ENCODE measurements around the gene DLX6.

DLX6 gene

DNA sequence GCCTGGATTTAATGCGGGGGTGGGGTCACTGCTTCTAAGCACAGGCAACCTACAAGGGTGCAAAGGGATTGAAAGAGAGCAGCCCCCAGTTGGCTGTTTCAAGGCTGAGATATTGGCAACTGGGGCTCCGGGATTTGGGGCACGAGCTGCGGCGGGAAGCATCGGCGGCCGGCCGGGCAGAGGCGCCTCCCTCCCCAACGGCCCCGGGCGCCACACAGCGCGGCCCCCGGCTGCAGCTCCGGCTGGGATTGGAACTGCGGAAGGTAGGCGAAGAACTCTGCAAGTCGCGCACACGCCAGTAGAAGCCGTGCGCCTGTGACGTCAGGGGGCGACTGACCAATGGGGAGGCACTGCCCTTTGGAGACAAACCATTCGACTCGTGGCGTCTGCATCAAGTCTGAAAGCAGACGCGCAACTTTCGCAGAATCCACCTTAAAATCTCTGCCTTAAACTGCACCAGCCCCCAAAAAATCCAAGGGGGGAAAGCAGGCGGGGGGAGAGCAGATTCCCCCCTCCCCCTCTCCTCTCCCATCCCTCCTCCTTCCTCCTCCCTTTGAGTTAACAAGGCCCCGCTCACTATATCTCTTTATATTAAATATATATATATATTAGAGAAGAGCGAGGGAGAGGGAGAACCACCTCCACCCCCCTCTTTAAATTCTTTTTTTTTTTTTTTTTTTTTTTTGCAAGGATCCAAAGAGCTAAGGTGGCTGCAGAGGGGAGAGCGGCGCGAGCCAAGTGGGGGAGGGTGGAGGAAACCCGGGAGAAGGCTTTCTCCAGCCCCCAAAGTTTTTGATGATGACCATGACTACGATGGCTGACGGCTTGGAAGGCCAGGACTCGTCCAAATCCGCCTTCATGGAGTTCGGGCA, at the start of gene DLX6:
Gene DLX6, plus strand, starts transcription at position 371 of the 872 bp plus-strand sequence. Its CDS starts 425 bp downstream, at position 796.
- DNase-seq: no peak

DNA sequence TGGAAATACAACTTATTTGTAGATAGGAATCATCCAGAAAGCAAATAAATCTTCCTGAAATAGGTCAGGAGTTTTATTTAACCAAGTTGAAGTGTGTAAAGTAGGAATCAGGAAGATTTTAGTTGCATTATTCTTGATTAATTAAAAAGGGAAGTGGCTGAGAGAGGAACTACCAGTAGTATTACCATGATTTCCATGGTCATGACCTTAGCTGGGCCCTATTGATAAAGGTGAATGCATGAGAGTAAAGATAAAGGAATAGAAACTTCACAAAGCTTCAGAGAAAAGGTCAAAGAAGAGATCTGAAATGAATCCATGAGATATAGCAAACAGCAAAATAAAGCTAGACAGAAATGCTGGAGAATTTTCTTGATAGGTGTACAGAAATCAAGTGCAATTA, 46.2 kb upstream of the DLX6 start:
- DNase-seq: no peak

DNA sequence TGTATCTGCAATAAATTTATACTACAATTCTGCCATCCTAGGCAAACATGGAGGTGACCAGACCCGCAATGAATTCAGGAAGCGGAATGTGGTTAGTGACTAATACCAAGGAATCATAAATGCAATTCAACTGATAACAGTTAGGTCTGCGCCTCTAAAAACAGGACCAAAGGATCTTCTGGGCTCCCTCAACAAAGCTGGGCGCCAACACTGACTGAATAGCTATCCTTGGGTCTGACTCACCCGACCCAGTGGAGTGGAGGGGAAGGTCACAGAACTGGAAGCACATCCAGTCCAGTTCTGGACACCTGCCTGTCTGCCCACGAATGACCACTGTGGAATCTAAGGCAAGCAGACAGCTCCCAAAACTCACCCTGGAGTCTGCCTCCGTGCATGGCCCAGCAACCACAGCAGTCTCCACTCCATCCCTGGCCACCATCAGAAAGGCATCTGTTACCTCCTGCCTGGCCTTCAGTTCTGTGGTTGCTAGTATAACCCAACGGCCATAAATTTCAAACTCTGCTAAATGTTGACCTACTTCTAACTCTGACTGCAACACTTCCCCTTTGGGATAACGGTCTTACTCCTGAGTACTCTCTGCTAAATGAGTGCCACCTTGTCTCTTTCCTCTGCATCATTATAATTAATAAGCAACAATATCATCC, 43.0 kb upstream of the DLX6 start:
- DNase-seq: no peak

DNA sequence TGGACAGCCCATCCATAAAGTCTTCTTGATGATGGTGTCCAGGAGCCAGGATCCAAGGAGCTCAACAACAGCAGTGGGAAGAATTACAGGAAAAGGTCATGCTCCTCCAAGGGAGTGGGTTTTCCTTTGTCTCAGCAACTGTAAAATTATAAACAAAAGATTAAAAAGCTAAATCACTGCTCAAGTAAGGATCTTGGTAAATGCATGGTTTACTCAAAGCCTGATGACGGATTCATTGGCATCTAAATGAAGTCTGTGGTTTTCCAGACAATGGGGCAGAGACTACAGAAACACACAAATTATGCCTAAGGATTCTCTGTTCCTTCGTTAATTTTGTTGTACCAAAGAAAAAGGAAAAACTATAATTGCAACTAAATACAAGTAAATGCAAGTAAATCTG, 36.4 kb upstream of the DLX6 start:
- DNase-seq: no peak

DNA sequence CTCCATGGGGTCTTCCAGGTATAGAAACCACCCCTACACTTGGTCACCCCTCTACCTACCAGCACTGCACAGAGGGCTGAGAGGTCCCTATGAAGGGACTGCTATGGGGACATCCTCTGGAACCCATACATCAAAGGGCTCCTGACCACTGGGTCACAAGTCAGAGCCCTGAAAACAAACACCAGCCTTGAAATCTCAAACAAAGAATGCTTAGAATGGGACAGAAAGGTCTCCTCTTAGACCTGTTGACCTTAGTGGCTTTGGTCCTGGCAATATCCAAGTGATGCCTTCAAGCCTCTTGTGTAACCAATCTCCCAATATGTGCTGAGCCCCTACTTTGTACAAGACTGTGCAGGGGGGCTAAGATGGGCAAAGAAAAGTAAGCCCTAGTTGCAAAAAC, 34.6 kb upstream of the DLX6 start:
- DNase-seq: no peak

DNA sequence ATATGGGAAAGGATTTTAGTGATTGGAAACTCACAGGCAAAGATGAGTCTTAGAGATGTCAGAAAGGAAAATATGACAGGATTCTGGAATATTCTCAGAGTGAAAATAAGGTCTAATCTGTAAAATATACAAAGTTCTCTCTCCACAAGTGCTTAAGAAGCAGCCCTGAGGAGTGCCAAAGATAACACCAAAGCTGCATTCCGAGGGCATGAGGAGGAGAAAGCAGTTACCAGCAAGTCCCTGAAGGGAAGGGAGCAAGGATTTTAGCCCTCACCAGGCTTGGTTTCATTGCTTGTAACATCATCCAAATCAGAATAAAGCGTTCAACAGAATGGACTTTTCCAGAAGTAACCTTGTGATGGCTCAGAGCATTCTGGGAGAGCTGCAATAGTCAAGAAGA, 31.4 kb upstream of the DLX6 start:
- no peak for DNase-seq

DNA sequence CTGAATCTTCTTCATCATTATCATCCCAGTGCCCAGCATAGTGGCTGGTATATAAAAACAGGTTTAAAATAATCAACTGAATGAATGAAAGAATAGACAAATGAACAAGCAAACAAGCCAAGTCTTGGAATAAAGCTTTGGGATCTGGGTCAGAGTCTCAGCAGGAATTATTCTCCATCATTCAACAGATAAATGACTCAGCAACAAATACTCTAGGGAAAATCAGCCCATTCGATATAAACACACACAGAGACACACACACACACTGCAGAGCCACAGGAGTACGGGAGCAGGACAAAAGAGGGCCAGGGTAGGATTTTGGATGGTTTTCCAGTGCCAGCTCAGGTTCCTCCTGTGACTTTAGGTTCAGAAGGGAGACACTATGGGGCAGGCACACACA, 29.2 kb upstream of the DLX6 start:
- DNase-seq: no peak

DNA sequence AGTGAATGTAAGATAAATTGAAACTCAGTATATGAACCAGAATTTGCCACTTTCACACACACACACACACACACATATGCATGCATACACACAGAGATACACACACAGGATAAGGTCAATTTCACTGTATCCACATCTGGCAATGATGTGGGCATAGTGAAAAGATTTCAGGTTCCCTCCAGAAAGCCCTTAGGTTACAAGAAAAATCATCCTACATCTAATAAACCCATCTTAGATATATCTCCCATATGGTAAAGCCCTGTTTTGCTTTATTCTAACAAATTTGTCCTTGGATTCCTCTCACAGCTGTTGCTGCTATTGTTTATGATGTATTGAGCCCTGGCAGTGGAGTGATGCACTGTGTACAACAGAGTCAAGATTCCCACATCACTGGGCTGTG, 27.9 kb upstream of the DLX6 start:
- no peak for DNase-seq

DNA sequence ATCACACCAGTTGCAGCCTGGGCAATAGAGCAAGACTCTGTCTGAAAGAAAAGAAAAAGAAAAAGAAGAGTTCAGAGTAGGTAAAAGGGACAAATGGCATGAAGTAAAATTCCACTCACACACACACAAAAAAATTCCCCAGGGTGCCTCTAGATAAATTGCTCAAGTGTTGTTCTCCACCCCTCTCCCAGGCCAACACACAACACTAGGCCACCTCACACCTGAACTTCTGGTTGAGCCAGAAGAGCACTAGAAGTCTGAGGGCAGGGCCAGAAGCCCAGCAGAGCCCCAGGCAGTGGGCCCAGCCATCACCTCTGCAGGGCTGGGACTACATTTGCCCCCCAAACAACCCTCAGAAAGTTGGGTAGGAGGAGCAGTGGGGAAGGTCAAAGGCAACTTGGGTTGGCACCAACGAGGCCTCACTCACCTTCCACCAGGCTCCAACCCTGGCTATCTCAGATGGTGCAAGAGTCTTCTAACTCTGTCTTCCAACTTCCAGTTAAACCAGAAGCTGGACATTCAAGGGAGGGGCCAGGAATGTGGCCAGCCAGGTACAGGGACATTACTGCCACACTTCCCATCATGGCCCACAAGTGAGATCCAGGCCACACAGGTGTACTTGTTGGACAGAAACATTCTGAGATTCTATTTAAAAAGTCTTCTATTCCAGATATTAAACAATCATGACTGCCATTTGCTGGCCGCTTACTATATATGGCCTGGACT, 25.6 kb upstream of the DLX6 start:
- no peak for DNase-seq

DNA sequence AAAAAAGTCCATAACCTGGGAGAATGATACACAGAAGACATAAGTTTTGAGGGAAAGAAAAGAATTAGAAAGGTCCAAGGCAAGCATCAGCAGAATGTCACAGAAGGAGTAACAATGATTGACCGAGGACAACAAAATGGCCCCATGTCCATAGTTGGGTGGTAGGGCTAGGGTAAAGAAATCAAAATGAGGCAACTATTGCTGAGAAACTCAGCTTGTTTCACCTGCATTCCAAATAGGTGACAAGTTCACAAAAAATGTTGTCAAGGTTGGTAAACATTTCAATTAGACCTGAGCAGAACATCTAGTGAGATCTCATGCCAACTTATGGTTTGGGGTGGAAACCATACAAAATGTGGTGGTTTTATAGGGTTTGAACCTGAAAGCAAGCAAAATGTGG, 22.8 kb upstream of the DLX6 start:
- no peak for DNase-seq

DNA sequence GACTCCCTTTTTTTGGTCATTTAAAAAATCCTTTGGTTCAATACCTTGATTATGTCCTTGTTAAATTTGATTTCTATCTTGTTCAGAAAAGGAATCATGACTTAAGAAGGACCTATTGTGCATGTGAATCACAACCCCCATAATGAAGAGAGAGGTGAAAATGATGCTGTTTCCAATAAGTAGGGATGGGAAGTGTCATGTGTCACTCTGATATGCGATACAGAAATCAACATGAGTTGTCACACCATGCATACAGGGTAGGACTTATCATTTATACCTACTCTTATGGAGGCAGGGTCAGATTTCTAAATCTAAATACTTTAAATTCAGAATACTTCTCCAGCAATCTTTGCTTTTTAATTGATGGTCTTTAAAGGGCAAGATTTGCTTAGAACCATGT, 19.4 kb upstream of the DLX6 start:
- DNase-seq: no peak

DNA sequence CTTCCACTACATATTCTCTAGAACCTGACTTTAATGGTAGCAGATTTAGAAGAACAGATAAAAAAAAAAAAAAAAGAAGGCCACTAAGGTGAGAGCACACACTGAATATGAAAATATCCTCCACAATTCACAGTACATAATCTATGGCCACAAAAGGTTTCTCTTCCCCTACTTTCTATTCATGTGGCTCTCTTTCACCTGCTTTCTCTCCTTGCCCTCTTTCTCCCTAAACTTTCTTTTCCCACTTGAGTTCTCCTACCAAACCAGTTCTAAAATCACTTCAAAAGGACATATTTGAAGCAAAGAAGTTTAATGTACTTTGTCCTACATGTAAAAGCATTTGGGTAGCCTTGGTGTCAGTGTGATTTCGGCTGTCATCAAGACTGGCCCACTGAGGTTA, 18.5 kb upstream of the DLX6 start:
- no peak for DNase-seq

DNA sequence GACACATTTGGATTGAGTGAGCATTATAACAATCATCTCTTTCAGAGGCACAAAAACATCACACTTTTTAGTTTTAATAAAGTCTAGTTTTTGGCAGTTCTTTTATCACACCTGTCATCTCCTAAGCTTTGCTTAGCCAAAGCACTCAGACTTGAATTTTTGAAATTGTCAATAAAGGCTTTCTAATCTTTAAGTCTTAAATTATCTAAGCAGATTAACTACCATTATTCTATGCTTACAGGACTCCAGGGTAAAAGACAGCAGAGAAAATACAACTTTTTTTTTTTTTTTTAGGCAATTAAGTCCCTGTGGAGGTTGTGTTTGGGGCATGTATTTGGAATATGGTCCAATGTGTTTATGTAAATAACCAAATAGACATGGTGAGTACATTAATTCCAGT, 17.6 kb upstream of the DLX6 start:
- no peak for DNase-seq

DNA sequence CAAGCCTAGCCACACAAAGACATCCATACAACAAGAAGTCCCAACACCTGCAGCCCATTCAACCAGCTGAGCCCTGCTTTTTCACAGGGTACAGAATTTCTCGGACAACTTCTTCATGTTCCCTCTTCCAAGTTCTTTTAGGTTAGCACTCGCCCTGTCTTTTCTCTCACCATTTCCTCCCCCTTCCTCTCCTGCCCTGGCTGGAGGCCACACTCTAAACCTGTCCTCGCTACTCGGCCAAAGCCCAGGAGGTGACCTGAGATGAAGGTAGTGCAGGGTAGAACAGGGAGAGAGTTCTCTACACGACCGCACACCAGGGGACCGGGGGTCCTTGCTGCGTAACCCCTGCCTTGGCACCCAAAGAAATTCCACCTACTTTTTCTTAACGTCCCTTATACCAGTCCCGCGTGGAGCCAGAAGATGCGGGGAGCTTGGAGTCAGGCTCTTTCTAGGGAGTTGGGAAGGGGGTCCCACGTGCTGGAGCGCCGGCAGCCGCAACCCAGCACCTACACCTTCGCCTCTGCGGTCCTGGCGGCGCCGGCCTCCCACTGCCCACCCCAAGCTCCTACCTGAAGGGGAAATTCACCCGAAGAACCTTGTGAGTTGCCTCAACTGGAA, 16.0 kb upstream of the DLX6 start:
- no peak for DNase-seq

DNA sequence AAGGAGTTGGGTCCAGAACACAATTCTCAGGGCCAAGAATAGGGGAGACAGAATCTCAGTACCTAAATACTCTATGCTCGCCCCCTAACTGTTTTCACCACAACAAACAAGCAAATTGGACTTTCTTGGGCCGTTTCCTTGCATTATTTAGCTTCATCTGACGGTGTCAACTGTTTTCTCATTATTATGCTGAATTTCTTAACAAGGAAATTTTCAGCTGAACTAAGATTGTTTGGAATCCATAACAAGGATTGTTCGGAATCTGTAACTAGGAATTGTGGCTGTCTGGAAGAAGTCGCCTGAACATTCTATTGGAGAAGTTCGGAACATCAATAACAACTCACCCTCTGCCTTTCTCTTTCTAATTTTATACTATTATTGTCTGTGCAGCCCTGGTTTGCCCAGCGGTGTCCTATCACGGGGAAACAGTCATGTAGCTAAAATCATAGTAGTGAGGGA, 15.5 kb upstream of the DLX6 start:
- no peak for DNase-seq

DNA sequence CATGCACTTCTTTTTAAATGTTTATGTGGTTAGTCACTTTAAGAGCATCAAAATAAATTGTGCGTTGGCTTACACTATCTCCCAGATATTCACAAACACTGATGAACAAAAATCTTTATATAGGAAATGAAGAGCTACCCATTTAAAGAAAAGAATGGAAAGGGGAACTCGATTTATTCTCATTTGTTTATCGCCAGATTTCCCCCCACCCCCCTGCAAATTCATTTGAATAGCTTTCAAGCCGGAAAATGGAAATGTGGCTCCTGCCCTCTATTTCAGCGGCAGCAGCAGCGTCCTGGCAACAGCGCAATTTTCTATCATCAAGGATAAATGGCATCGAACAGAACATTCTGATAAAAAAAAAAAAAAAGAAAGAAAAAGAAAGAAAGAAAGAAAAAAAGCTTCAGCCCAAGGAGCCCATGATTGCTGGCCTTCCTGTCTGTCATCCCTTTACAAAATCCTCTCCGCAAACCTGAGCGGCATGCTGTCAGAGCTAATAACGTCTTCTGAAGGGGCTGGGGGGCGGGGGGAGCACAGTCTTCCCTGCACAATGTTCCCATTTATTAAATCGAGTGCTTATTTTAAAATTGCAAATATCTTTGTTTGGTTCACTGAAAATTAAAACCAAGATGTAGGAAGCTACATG, 13.7 kb upstream of the DLX6 start:
- no peak for DNase-seq

DNA sequence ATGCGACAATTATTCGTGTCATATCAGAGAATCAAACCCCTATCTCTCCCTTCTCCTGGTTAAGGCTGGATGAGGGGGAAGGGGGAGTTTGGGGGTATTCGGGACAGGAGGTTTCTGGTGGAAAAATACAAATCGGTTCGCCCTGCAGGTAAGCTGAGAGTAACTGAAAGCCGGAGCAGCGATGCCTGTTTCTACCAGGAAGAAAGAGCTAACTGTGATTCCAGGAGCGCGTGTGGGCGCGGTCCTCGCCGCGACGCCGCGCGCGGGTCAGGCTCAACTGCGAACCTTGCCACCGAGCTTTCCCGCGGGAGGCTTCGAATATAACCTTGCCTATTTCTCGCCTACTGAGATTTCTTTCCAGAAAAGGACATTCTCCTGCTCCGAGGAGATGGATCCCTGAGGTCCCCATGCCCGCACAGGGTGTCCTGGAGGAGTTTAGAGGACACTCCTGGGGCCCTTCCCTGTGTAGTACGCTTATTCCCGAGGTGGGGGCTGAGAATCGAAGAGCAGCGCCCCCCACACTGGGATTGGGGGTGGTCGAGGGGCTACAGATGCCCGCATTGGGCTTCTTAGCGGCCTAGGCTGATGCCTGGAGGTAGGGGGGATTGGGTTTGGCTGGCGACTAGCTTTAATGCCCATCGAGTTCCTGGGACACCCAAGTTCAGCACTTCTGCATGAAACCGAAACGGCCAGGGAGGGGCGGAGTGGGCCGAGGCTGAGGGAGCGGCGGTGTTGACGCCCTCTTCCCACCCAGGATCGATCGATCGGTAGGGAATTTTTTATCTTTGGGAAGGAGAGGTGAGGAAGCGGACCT, 13.0 kb upstream of the DLX6 start:
- DNase-seq: no peak

DNA sequence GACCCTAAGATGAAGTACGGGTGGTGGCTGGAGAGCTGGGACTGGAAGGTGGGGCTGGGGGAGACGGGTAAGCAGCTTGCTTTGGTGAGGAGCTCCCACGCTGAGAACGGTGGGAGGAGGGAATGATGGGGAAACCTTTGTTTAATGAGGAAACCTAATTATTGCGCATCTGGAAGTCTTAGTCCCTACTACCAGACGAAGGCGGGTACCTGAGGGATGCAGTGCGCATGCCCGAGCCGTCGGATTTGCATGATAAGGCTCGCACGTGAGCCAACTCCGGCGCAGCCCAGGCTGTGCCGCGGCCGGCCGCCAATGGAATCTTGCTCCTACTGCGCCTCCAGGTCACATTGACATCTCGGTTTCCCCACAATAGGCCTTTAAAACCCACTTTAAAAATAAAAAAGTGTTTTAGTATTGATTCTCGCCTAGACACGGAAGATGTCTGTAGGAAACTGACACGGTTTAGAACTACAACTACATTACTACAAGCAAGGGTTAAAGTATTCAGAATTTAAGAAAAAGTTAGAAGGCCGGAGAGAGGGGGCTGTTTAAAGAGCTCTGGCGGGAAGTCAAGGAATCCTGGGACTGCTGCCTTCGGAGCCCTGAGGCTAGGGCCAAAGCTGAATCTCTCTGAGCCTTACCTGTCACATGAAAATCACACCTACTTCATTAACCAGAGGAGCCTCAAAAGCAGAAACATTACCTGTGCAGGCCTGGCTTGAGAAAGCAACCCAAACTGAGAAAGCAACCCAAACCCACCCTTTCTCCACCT, 12.1 kb upstream of the DLX6 start:
- DNase-seq: no peak

DNA sequence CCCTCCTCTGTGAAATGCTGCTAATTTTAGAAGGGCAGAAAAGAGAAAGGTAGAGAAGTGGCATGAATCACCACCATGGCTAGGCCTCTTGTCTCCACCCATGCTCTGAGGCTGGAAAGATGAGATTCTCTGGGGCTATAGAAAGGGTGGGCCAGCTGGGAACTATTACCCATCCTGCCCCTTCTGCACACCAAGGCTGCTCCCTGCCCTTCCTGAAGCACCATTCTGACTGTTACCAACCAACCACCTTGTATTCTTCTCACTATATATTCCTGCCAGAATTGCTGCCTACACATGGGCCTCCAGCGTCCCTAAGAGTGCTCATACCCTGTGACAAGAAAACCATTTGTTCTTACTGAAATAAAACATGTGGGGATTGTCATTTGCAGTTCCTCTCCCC, 11.4 kb upstream of the DLX6 start:
- no peak for DNase-seq

DNA sequence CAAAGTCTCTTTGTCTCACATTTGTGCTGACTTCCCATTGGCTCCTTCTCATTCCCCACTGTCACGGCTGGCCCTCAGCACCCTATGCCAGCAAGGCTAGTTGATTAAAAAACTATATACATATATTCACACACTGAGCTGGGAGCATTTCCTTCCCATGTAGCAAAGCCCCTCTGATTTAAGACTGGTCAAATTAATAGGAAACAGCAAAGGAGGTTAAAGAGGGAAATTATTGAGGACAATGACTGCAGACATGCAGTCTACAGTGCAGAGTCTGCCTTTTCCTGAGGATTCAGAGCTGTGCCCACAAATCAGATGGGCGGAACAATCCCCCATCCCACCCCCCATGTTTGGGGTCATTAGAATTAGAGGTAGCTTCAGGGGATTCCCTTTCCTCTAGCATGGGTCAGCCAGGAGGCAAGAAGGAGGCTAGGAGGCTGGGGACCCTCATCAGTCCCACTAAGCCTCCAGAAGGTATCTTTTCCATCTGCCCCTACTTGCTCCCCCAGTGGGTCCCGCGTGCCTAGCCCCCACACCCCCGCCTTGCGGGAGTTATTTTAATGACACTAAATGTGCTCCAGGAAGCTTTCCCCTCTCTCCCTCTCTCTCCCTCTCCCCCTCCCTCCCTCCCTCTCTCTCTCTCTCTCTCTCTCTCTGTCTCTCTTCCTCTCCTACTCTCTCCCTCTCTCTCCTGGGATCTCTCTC, 9.8 kb upstream of the DLX6 start:
- no peak for DNase-seq
